Sigmoid colon (tissue), 3 donors: Measurements from ENCODE around the gene FNIP2.

Experiments used
- CTCF ChIP-seq, 4 experiments: fragments of 450-650 bp in 3 of 4; fragments of 200-600 bp in 1 of 4; IDR thresholded peaks; one replicate each; pipeline ENCODE4 v1.5.1; 2016 to 2019; ENCODE audit warnings: antibody characterized with exemption in 4 of 4, mild to moderate bottlenecking in 3 of 4, moderate library complexity in 2 of 4
- POLR2A ChIP-seq, 2 donors: fragments of 450-650 bp; IDR thresholded peaks; one replicate each; pipeline ENCODE4 v1.6.1; 2016; ENCODE audit warnings: antibody characterized with exemption in 2 of 2, mild to moderate bottlenecking in 2 of 2, moderate library complexity in 2 of 2

GRCh38 chr4:158811216-158811540, 42.4 kb downstream of the FNIP2 start:
- TF ChIP-seq CTCF (IDR thresholded peaks at IDR 0.05) (no peak), POLR2A (IDR thresholded peaks at IDR 0.05) (no peak)
